ENCODE data around the gene SGMS1.
"Not testable (repeated sequence)": the region's sequence is repeated elsewhere in the genome, so short reads cannot be mapped to it uniquely, and the experiment has no call there.

Gene SGMS1

DNA sequence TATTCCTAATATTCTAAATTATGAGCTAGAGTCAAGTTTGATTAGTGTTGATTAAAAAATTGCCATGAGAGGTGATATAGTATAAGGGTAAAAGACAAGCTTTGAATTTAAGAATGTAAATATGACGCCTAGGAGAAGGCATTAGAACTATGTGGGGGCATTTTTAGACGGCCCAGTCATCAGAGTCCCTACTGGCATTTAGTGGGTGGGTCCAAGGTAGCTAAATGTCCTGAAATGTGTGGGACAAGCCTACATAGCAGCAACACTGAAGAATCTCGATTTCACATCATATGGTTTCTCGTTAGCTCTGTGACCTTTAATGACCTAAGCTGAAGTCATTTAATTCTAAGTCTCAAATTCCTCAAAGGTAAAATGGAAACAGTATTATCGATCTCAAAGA, 133.5 kb downstream of the SGMS1 start:
- no peak overlapping the region for H2AFZ ChIP-seq (ENCODE audit: low read depth, low read length, severe bottlenecking)
- H3K36me3 ChIP-seq (ENCODE audit: low read length), result no peaks in the 10 kb centered on the region
- 0 out of 2 replicates have a peak, but pooled peaks cover 9% of the 10 kb centered on the region for H3K79me2 ChIP-seq (ENCODE audit: insufficient read depth, low read length)
- H3F3A ChIP-seq (ENCODE audit: insufficient read depth), result no peaks in the 10 kb centered on the region
- TF ChIP-seq, protein P1, sequence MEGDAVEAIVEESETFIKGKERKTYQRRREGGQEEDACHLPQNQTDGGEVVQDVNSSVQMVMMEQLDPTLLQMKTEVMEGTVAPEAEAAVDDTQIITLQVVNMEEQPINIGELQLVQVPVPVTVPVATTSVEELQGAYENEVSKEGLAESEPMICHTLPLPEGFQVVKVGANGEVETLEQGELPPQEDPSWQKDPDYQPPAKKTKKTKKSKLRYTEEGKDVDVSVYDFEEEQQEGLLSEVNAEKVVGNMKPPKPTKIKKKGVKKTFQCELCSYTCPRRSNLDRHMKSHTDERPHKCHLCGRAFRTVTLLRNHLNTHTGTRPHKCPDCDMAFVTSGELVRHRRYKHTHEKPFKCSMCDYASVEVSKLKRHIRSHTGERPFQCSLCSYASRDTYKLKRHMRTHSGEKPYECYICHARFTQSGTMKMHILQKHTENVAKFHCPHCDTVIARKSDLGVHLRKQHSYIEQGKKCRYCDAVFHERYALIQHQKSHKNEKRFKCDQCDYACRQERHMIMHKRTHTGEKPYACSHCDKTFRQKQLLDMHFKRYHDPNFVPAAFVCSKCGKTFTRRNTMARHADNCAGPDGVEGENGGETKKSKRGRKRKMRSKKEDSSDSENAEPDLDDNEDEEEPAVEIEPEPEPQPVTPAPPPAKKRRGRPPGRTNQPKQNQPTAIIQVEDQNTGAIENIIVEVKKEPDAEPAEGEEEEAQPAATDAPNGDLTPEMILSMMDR (IDR thresholded peaks at IDR 0.05; ENCODE audit: insufficient read depth, low read length, poor library complexity, severe bottlenecking), result no peak
- no peak for TF ChIP-seq EZH2phosphoT487 (conservative IDR thresholded peaks at IDR 0.05; ENCODE audit: low read length)
- H3K9me3 ChIP-seq (ENCODE audit: insufficient read depth, low read length), result no peaks in the 10 kb centered on the region
- H3K9me2 ChIP-seq (replicated peaks; ENCODE audit: insufficient read depth, low read length), result no peaks in the 10 kb centered on the region
- no peak overlapping the region for H3K9ac ChIP-seq (ENCODE audit: low read length)
- no peaks in the 10 kb centered on the region for H3K27me3 ChIP-seq (ENCODE audit: low read length)
- no peak overlapping the region for H3K4me2 ChIP-seq (ENCODE audit: low read depth, low read length, poor library complexity, severe bottlenecking)
- H3K27ac ChIP-seq (ENCODE audit: low read depth, low read length), result no peak overlapping the region
- no peaks in the 10 kb centered on the region for H4K20me1 ChIP-seq (ENCODE audit: low read depth, low read length)
- no peak overlapping the region for H3K4me3 ChIP-seq (ENCODE audit: insufficient read depth, low read length, poor library complexity, severe bottlenecking)

- H3F3A ChIP-seq (ENCODE audit: insufficient read depth); H3K36me3 ChIP-seq (ENCODE audit: low read length); H3K9me2 ChIP-seq (replicated peaks; ENCODE audit: insufficient read depth, low read length); H3K27ac ChIP-seq (ENCODE audit: low read depth, low read length); H3K4me2 ChIP-seq (ENCODE audit: low read depth, low read length, poor library complexity, severe bottlenecking); H2AFZ ChIP-seq (ENCODE audit: low read depth, low read length, severe bottlenecking); H3K9me3 ChIP-seq (ENCODE audit: insufficient read depth, low read length); H3K27me3 ChIP-seq (ENCODE audit: low read length); H3K79me2 ChIP-seq (ENCODE audit: insufficient read depth, low read length); H3K9ac ChIP-seq (ENCODE audit: low read length); H4K20me1 ChIP-seq (ENCODE audit: low read depth, low read length); H3K4me3 ChIP-seq (ENCODE audit: insufficient read depth, low read length, poor library complexity, severe bottlenecking): not testable (repeated sequence)
These were observed 139.2 kb downstream of the SGMS1 start for GRCh38 chr10:50484550-50484949.

DNA sequence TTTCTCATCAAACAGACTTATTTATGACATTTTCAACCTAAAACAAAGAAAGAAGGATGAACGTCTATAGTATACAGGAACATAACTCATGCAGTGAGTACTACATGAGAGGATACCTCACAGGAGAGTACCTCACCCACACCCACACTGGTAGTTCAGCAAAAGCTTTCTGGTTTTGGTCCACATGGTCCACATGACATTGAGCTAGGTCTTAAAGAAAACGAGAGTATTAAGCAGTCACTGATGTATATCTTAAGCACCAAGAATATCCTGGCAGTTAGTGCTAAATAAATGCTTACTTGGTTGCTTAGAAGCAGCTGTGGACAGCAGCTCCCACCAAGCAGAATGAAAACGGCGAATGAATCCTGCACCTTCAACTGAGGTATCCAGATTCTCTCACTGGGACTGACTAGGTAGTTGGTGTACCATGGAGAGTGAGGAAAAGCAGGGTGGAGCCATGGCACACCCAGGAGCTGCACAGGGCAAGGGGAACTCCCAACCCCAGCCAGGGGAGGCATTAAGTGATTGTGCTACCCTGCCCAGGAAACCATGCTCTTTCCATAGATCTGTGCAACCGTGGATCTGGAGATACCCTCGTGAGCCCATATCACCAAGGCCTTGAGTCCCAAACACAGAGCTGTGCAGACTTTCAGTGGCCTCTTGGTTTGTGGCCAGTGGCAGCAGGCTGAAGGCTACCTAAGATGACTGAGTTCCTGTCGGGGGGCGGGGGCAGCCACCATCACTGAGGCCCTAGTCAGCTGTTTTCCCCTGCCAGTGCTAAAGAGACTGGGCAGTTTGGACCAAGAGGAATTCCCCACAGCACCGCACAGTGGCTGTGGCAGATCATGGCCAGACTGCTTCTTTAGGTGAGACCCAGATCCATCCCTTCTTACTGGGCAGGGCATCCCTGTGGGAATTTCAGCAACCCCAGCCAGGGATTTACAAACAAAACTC, 143.4 kb downstream of the SGMS1 start:
- Histone ChIP-seq H4K20me1 (ENCODE audit: low read depth, low read length) (no peaks in the 10 kb centered on the region), H3K9ac (ENCODE audit: low read length) (no peak overlapping the region), H3K36me3 (ENCODE audit: low read length) (peaks cover 11% of the 10 kb centered on the region; the same call in 1 of the 2 replicates), H3K4me3 (ENCODE audit: insufficient read depth, low read length, poor library complexity, severe bottlenecking) (no peak overlapping the region), H3F3A (ENCODE audit: insufficient read depth) (no peaks in the 10 kb centered on the region), H3K9me2 (replicated peaks; ENCODE audit: insufficient read depth, low read length) (no peaks in the 10 kb centered on the region), H3K79me2 (ENCODE audit: insufficient read depth, low read length) (no peaks in the 10 kb centered on the region), H3K27ac (ENCODE audit: low read depth, low read length) (no peak overlapping the region), H3K9me3 (ENCODE audit: insufficient read depth, low read length) (peaks cover 5% of the 10 kb centered on the region; the same call in 1 of the 2 replicates), H3K27me3 (ENCODE audit: low read length) (no peaks in the 10 kb centered on the region), H2AFZ (ENCODE audit: low read depth, low read length, severe bottlenecking) (no peak overlapping the region), H3K4me2 (ENCODE audit: low read depth, low read length, poor library complexity, severe bottlenecking) (no peak overlapping the region)
- TF ChIP-seq EZH2phosphoT487 (conservative IDR thresholded peaks at IDR 0.05; ENCODE audit: low read length), result no peak
- TF ChIP-seq, protein P1 (IDR thresholded peaks at IDR 0.05; ENCODE audit: insufficient read depth, low read length, poor library complexity, severe bottlenecking), result no peak
